ENCODE measurements around the gene ZCCHC10.

- no peak for TF ChIP-seq EP300 (IDR thresholded peaks at IDR 0.05; ENCODE audit: low read length)
- no peak for TF ChIP-seq SMC3 (conservative IDR thresholded peaks at IDR 0.05; ENCODE audit: insufficient read depth, low read depth, low read length)
- TF ChIP-seq, protein P1, sequence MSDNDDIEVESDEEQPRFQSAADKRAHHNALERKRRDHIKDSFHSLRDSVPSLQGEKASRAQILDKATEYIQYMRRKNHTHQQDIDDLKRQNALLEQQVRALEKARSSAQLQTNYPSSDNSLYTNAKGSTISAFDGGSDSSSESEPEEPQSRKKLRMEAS (CRISPR knock-in tag; IDR thresholded peaks at IDR 0.05), result no peak
- TF ChIP-seq PML (IDR thresholded peaks at IDR 0.05; ENCODE audit: low read length), result no peak
- TF ChIP-seq DNMT1 (IDR thresholded peaks at IDR 0.05), result no peak
- no peak for TF ChIP-seq POLR2AphosphoS5 (IDR thresholded peaks at IDR 0.05; ENCODE audit: control insufficient read depth, insufficient read depth, low read depth, low read length)
- no peak for TF ChIP-seq RAD51 (IDR thresholded peaks at IDR 0.05; ENCODE audit: borderline replicate concordance, low read depth)
- no peak for TF ChIP-seq CTCF (IDR thresholded peaks at IDR 0.05 in 2 of 3, conservative IDR thresholded peaks at IDR 0.05 in 1 of 3; ENCODE audit: insufficient read depth in 2 of 3, low read depth in 1 of 3, low read length in 3 of 3)
- no peak for TF ChIP-seq ZBTB8A (IDR thresholded peaks at IDR 0.05; ENCODE audit: partially characterized antibody)
- no peak for TF ChIP-seq EGR1 (conservative IDR thresholded peaks at IDR 0.05)
Measured at GRCh38 chr5:133072021-133072420, 45.7 kb upstream of the ZCCHC10 start.
